Spleen (tissue), 11 donors: ENCODE data around the gene UTP25. TPM values are rescaled to one million over a fixed set of nuclear protein-coding genes. Genes with fewer than 3 reads are reported as not detected.

Experiments used
- DNase-seq: peaks from one replicate; pipeline ENCODE4 v3.0.0-alpha.2; 2020
- H3K27ac ChIP-seq, 8 donors: fragments of 200-600 bp; sonication (generic) in 7 of 8; 1 replicate in 4 of 8; 2 replicates in 4 of 8; pipeline versions ENCODE4 v1.5.0 to v1.8.0; 2016 to 2021; ENCODE audit warnings: inconsistent platforms in 4 of 8, mild to moderate bottlenecking in 4 of 8, moderate library complexity in 1 of 8
- H3K27me3 ChIP-seq, 7 donors: fragments of 200-600 bp; sonication (generic) in 6 of 7; replicated peaks in 1 of 7; 1 replicate in 4 of 7; 2 replicates in 3 of 7; pipeline versions ENCODE4 v1.5.0 to v1.8.0; 2016 to 2021; ENCODE audit warnings: inconsistent platforms in 3 of 7, mild to moderate bottlenecking in 1 of 7
- H3K36me3 ChIP-seq, 6 donors: fragments of 200-600 bp; sonication (generic) in 5 of 6; 1 replicate in 4 of 6; 2 replicates in 2 of 6; pipeline versions ENCODE4 v1.5.0 to v1.8.0; 2016 to 2021; ENCODE audit warnings: inconsistent platforms in 2 of 6
- H3K4me1 ChIP-seq, 6 donors: fragments of 200-600 bp; sonication (generic) in 5 of 6; 1 replicate in 3 of 6; 2 replicates in 3 of 6; pipeline versions ENCODE4 v1.5.0 to v1.8.0; 2016 to 2021; ENCODE audit warnings: inconsistent platforms in 3 of 6
- H3K4me3 ChIP-seq, 8 donors: fragments of 200-600 bp; sonication (generic) in 7 of 8; 1 replicate in 4 of 8; 2 replicates in 4 of 8; pipeline versions ENCODE4 v1.5.0 to v1.8.0; 2016 to 2021; ENCODE audit warnings: inconsistent platforms in 4 of 8, mild to moderate bottlenecking in 4 of 8, moderate library complexity in 2 of 8
- H3K9me3 ChIP-seq, 8 donors: fragments of 200-600 bp; sonication (generic) in 7 of 8; 1 replicate in 4 of 8; 2 replicates in 4 of 8; pipeline versions ENCODE4 v1.5.0 to v1.8.0; 2016 to 2021; ENCODE audit warnings: inconsistent platforms in 4 of 8
- CTCF ChIP-seq, 11 experiments: fragments of 200-600 bp in 7 of 11; fragments of 450-650 bp in 4 of 11; sonication (generic) in 4 of 11; IDR thresholded peaks in 8 of 11; conservative IDR thresholded peaks in 3 of 11; 1 replicate in 7 of 11; 2 replicates in 4 of 11; pipeline versions ENCODE4 v1.4.0 to v1.8.0; 2016 to 2021; ENCODE audit warnings: antibody characterized with exemption in 11 of 11, inconsistent platforms in 4 of 11, mild to moderate bottlenecking in 1 of 11
- POLR2A ChIP-seq, 3 donors: fragments of 450-650 bp; IDR thresholded peaks; one replicate each; pipeline ENCODE4 v1.5.1; 2017; ENCODE audit warnings: antibody characterized with exemption in 3 of 3, mild to moderate bottlenecking in 1 of 3
- POLR2AphosphoS5 ChIP-seq, 3 donors: sonication (generic); formaldehyde crosslinking; IDR thresholded peaks; one replicate each; pipeline ENCODE4 v1.5.1; 2017; ENCODE audit warnings: antibody characterized with exemption in 3 of 3
- WGBS, 5 donors: extraction: QIAGEN DNeasy Blood & Tissue Kit in 3 of 5; methylation state at CpG; one replicate each; pipeline versions ENCODE4 v1.1.5 to v1.1.7; 2013 to 2018; 5-methylcytosine and 5-hydroxymethylcytosine counted together
- intact Hi-C: fragments of 100-400 bp; cut with DNase I; formaldehyde crosslinking; loops from one replicate; pipeline ENCODE4 v1.15.0; 2023; ENCODE audit warnings: low total_unique reads
- polyA plus RNA-seq, 3 donors: library from polyadenylated mRNA; stranded (reverse); fragments of 200-250 nt; gene quantifications; one replicate each; pipeline ENCODE4 v1.2.1, GENCODE V29; 2013
- total RNA-seq, 7 donors: library from RNA; depleted of rRNA in 3 of 7; stranded (reverse); fragments of >200 nt in 3 of 7; fragmentation: NEBNext Ultra II Directional in 4 of 7; extraction: Animal tissue kit (Norgen Biotek cat#: 25700) in 4 of 7; gene quantifications; one replicate each; pipeline versions ENCODE4 v1.1.0 to v1.2.1, GENCODE V29; 2016 to 2021
- donor health status: healthy with polysubstance abuse.
- donor health status: DM: no; HTN: no; CAD: no; lungs with moderate emphysema.
- donor health status: DM: no; HTN: no; CAD: no.
- donor health status: Bipolar disorder and iron deficiency.
- donor health status: healthy.
- donor health status: DM: no; HTN: no; CAD: no.
- donor health status: DM: yes; HTN: yes; CAD: no.

UTP25 gene
- total and polyA plus RNA-seq, 10 donors, result 1.8 to 13.4 (median 9.1) TPM

- H3K27ac ChIP-seq, result no peak overlapping the region
- no peak overlapping the region for H3K4me3 ChIP-seq
- H3K27me3 ChIP-seq, result no peaks in the 10 kb centered on the region
- no peak for TF ChIP-seq POLR2AphosphoS5 (IDR thresholded peaks at IDR 0.05)
- TF ChIP-seq CTCF (IDR thresholded peaks at IDR 0.05 in 8 of 11, conservative IDR thresholded peaks at IDR 0.05 in 3 of 11), result no peak
- TF ChIP-seq POLR2A (IDR thresholded peaks at IDR 0.05), result no peak
- H3K4me1 ChIP-seq, result peaks cover 0 to 4% (median 0%) of the 10 kb centered on the region in 6 donors
- H3K36me3 ChIP-seq, result peaks cover 3 to 100% (median 95%) of the 10 kb centered on the region in 6 donors
- WGBS, 5 donors, result 66 to 92% (median 73%) methylated on average over 6 of the region's 6 CpGs
- no peak for DNase-seq
- no peaks in the 10 kb centered on the region for H3K9me3 ChIP-seq
- intact Hi-C loops, result no loop called here
Measured at GRCh38 chr1:209838537-209838936, 10.8 kb downstream of the UTP25 start.

GRCh38 chr1:209839875-209840546 is 12.2 kb downstream of the UTP25 start:
- intact Hi-C loops, result no loop called here
- WGBS, 5 donors, result 66 to 80% (median 71%) methylated on average over 5 of the region's 5 CpGs
- Histone ChIP-seq H3K4me3 (no peak overlapping the region), H3K27ac (no peak overlapping the region), H3K36me3 (peaks cover 5 to 100% (median 95%) of the 10 kb centered on the region in 6 donors), H3K4me1 (peaks cover 0 to 7% (median 0%) of the 10 kb centered on the region in 6 donors), H3K27me3 (no peaks in the 10 kb centered on the region), H3K9me3 (no peaks in the 10 kb centered on the region)
- no peak for DNase-seq
- TF ChIP-seq POLR2A (IDR thresholded peaks at IDR 0.05) (no peak), CTCF (IDR thresholded peaks at IDR 0.05 in 8 of 11, conservative IDR thresholded peaks at IDR 0.05 in 3 of 11) (no peak), POLR2AphosphoS5 (IDR thresholded peaks at IDR 0.05) (no peak)

GRCh38 chr1:209840611-209841010 is 12.8 kb downstream of the UTP25 start:
- Histone ChIP-seq H3K4me1 (peaks cover 0 to 9% (median 0%) of the 10 kb centered on the region in 6 donors), H3K9me3 (no peaks in the 10 kb centered on the region), H3K27ac (no peak overlapping the region), H3K4me3 (no peak overlapping the region), H3K36me3 (peaks cover 5 to 100% (median 98%) of the 10 kb centered on the region in 6 donors), H3K27me3 (no peaks in the 10 kb centered on the region)
- intact Hi-C loops, result no loop called here
- WGBS, 5 donors, result 93 to 96% (median 94%) methylated on average over 5 of the region's 5 CpGs
- TF ChIP-seq POLR2A (IDR thresholded peaks at IDR 0.05) (no peak), POLR2AphosphoS5 (IDR thresholded peaks at IDR 0.05) (no peak), CTCF (IDR thresholded peaks at IDR 0.05 in 8 of 11, conservative IDR thresholded peaks at IDR 0.05 in 3 of 11) (no peak)
- DNase-seq, result no peak

GRCh38 chr1:209844695-209845407 is 17.1 kb downstream of the UTP25 start:
- Histone ChIP-seq H3K27me3 (no peaks in the 10 kb centered on the region), H3K36me3 (peaks cover 5 to 100% (median 85%) of the 10 kb centered on the region in 6 donors), H3K27ac (no peak overlapping the region), H3K4me1 (peaks cover 0 to 5% (median 0%) of the 10 kb centered on the region in 6 donors), H3K9me3 (no peaks in the 10 kb centered on the region), H3K4me3 (no peak overlapping the region)
- DNase-seq, result no peak
- WGBS, 5 donors, result 62 to 88% (median 77%) methylated on average over 6 of the region's 6 CpGs
- TF ChIP-seq POLR2AphosphoS5 (IDR thresholded peaks at IDR 0.05) (no peak), CTCF (IDR thresholded peaks at IDR 0.05 in 8 of 11, conservative IDR thresholded peaks at IDR 0.05 in 3 of 11) (no peak), POLR2A (IDR thresholded peaks at IDR 0.05) (no peak)
- intact Hi-C loops, result no loop called here
